ENCODE measurements around the gene PCP4L1.
"Not testable (repeated sequence)": the region's sequence is repeated elsewhere in the genome, so short reads cannot be mapped to it uniquely, and the experiment has no call there.

PCP4L1 gene

DNA sequence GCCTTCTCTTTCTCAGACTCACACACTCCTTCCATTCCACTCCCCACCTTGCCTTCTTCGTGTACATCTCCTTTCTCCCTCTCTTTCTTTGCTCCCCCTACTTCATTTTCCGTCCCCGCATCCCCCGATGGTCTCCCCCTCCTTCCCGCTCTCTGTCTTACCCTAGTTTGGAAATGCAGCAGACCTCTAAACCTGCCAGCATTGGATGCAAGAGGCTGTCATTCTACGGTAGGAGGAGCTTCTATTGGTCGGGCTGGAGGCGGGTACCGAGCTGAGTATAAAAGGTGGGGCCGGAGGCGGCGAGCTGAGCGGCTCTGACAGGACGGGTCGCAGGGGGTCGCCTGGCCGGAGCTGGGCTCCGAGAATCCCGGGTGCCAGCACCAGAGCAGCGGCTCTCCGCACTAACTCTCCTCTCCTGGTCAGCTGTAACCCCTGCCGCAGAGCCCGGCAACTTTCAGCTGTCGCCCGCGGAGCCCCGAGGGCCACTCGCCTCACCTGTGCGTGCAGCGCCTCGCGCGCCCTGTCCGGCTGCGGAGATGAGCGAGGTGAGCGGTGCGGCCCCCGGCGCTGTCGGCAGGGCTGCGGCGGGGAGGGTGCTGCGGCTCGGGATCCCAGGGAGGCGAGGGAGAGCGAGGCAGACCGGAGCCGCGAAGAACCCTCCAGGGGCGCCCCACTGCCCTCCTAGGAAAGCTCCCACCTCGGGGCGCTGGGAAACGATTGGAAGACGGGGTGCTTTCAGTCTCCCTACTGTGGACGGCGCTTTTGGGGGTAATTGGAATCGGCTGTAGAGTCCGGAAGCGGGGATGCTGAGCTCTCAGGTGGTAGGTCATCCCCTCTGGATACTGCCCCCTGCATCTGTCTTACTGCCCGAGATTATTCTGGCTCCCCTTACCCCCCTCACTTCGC lies at the start of gene PCP4L1:
TSS of gene PCP4L1 (plus strand) at position 307 of the 906 bp plus-strand sequence. CDS start at position 537, 230 bp downstream.
- DNase-seq (ENCODE audit: low read depth in 3 of 3), result peak in 2 of 3 experiments; percentile 7 to 31

DNA sequence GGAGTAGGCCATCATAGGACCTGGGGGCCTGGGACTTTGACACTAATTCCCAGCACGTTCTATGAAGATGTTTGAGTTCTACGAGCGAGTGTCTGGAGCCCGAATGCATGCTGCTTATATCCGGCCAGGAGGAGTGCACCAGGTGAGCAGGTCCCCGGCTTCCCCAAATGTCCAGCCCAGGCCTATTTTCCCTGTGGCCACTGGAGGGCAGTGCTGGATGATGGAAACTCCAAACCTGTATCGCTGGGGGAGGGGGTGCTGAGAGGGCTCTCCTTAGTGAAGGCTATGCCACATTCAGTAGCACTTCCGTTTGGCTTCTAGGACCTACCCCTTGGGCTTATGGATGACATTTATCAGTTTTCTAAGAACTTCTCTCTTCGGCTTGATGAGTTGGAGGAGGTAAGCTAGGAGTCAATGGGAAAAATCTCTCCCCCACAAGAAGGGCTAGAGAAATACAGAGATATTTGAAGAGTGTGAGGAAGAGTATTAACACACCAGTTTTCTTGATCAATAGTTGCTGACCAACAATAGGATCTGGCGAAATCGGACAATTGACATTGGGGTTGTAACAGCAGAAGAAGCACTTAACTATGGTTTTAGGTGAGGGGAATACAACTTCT lies 48.6 kb upstream of the PCP4L1 start:
- peak; percentile 43 to 63 (median 62) for DNase-seq (ENCODE audit: low read depth in 3 of 3)

DNA sequence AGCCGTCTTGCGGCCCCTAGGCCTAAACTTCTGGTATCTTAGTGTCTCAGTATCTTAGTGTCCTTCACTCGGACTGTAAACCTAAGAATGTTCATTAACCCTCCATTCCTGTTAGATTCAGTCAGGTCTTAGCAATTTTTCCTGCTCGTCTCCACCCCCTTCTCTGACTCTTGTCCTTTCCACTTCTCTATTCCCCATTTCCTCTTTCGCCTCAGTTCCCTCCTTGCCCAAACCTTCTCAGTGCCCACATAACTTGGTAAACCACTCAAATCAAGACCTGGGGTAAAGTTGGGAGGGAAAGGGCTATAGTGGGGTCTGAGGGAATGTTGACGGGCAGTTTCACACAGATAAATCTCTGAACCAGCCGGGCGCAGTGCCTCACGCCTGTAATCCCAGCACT lies 44.2 kb upstream of the PCP4L1 start:
- DNase-seq (ENCODE audit: low read depth in 3 of 3), result no peak

DNA sequence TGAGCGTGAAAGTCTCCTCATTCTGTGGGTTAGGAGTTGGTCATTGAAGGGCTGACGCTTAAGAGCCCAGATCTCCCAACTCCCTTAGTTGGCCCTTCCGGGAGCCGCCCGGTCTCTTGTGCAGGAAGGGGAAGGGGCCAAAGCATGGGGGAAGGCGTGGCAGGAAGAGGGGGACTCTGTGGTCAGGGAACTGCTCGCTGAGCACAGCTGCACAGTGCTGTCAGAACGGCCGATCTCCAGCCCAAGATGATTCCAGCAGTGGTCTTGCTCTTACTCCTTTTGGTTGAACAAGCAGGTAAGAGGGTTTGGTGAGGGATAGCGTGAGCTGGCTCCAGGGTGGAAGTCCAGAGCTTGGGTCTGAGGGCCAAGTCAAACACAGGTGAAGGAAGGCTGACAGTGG lies 43.5 kb upstream of the PCP4L1 start, which contains the start of gene FCER1G:
TSS of gene FCER1G (plus strand) at position 220 of the 400 bp plus-strand sequence. CDS start at position 247, 27 bp downstream.
- no peak for DNase-seq (ENCODE audit: low read depth in 3 of 3)

DNA sequence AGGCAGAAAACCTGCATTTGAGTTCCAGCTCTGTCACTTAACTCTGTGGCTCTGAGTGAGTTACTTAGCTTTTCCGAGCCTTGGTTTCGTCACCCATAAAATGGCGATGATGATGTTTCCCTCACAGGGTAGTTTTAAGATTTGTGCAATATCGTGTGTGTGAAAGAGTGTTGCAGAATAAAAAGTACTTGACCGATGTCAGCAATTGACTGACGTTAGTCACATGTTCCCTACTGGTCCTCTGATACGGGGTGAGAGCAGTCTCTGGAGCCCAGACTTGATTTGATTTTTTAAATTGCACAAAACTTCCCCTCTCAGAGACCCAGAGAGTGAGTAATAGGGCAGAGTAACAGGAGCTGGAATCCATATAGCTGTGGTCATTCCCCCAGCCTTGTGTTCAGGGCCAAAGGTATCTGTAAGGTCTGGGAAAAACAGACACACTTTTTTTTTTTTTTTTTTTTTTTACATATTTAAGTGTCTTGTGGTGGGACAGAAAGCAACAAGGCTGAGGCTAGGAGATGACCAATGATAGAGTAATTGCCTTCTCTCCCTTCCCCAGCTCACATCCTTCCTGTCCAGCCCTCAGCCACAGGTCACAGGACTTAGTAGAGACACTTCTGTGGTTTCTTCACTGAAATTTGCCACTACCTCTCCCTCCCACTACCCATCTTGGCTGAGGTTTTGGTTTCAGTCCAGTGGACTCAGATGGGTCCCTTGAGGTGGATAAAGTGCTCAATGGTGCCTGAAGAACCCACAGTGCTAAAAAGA lies 41.4 kb upstream of the PCP4L1 start:
- DNase-seq (ENCODE audit: low read depth in 3 of 3), result no peak

DNA sequence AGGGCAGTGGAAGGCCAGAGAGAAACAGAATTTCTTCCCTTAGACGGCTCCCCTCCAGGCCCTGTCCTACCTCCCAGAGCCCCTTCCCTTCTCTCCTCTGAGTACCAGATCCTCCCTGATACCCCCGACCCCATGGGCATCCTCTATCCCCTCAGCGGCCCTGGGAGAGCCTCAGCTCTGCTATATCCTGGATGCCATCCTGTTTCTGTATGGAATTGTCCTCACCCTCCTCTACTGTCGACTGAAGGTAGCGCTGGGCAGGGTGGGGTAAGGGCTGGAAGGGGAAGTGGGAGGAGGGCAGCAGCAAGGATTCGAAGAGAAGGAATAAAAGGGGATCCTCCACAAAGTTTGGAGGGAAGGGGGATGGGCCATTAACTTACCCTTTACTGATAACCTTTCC lies 40.7 kb upstream of the PCP4L1 start:
- DNase-seq (ENCODE audit: low read depth in 3 of 3), result no peak

DNA sequence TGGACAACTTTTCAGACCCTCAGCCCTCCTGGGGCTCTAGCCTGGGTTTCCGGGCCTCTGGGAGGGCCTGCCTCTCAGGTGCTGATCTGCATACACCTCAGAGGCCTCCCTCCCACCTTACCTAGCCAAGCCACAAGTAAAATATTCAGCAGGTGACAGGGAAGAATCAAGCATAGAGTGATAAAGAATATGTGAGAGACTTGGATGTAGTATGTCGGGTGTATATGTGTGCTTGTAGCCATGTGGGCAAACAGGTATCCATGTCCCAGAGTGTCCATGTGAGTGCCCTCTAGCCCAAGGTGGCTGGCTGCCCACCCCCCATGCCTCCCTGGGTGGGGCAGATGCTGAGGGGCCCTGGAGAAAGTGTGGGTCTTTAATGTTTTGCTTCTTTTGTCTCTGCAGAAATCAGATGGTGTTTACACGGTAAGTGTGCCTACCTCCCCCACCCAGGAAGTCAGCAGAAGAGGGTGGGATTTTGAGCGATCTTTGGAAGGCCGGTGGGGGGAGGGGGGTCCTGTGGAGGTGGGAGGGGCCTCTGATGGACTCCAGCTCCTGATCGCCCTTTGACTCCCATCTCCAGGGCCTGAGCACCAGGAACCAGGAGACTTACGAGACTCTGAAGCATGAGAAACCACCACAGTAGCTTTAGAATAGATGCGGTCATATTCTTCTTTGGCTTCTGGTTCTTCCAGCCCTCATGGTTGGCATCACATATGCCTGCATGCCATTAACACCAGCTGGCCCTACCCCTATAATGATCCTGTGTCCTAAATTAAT lies 40.1 kb upstream of the PCP4L1 start:
- no peak for DNase-seq (ENCODE audit: low read depth in 3 of 3)

DNA sequence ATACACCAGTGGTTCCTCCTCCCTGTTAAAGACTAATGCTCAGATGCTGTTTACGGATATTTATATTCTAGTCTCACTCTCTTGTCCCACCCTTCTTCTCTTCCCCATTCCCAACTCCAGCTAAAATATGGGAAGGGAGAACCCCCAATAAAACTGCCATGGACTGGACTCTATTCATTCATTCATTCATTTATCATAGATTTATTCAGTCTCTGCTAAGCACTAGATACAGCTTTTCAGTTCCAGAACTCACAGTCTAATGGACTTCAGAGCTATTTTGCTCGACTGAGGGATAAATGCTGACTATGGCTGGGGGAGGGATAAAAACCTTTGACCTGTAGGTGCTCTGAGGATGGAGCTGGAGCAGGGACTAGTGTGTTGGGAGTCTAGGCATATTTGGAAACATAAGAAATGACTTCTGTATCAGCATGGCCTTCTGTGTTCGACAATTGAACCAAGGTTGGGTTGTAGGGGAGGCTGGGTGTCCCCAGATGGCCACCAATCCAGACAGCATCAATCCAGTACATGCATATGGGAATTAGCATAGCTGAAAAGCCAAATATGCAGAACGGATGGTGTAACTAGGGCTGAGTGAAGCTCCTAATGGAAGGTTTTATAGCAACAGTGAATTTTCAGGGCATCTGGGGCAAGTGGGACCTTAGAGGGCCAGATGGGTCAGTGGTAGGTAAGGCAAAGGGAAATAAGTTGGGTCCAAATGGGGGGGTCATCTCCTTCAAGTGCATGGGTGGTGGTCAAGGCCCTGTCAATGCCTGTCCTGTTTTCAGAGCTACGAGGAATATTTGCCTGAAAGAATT lies 39.3 kb upstream of the PCP4L1 start:
- no peak for DNase-seq (ENCODE audit: low read depth in 3 of 3)

DNA sequence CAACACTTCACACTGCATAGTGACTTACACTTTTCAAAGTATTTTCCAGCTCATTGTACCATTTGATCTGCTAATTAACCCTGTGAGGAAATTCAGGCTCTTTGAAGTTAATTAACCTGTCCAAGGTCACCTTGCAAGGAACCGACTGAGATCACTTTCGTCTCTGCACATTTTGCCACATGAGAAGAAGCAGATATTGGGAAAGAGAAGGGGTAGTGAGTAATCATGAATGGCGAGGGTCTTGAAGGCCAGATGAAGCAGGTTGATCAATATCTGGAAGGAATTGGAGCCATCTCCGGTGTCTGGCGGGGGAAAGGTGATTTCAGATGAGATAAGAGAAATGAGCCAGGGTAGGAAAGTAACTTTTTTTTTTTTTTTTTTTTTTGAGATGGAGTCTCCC lies 38.5 kb upstream of the PCP4L1 start:
- no peak for DNase-seq (ENCODE audit: low read depth in 3 of 3)

DNA sequence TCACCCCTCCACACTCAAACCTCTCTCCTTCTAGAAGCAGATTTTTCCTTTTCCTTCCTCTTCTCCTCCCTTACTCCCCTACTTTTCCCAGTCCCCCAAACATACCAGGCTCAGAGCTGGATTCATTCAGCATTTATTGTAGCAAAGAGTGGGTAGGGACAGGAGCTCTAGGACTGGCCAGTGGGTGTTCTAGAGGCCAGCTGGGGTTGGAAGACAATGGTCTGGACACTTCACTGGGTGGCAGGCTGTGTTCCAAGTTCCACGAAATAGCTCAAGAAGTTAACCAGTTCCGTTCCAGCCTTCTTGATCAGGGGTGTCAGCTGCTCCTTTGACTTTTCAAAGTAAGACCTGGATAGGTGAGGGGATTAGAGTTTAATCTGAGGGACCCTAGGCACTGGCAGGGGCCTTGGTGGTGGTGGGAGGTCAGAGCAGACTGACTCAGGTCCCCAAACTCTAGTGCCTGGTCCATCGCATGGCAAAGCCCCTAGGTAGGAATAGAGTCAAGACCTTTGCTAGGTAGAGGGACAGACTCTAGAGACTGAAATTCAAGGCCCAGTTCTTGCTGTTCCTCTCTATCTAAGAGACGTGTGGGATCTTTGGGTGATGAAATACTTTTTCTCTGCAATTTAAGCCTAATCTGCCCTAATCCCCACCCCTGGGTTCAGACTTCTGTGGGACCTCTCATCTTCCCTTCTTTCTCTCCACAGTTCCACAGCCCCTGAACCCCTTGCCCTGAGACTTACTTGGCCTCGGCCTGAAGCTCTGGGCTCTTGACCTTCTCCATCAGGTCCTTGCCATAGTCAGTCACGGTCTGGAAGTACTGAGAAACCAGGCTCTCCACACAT lies 36.1 kb upstream of the PCP4L1 start:
- DNase-seq (ENCODE audit: low read depth in 3 of 3), result no peak

DNA sequence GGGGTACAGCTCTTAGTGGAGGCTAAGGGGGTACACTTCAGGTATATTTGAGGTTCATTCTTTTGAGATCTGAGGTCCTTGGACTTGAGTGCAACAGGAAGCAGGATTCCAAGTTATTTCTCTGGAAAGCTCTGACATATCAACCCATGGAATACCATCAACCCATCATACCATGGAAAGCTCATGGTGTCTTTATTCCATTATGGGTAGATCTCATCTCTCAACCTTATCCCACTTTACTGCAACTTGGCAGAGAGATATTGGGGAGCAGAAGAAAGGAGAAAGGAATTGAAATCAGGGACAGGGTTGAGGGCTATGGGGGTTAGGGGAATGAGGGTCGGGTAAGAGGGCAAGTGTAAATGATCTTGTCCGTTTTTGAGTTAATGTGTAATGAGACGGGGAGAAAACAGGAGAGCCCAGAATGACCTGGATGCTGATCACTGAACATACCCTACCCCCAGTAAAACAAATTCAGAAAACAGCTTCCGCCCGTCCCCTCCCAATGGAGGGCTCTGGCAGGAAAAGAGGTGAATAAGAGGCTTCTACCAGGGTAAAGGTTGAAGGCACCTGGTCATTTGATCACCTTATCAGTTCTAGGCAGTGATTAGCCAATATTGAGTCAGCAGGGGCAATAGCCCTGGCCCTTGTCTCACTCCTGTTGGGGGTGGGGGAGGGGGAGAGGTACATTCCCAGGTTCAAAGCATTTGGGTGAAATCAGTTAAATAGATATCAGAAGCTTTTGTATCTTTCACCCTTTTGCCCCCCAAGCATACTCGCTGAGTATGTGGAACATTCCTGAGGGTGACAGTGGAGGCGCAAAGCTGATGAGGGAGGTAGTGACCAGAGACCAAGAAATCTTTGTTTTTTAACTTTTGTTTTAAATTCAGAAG lies 34.5 kb upstream of the PCP4L1 start:
- no peak for DNase-seq (ENCODE audit: low read depth in 3 of 3)

DNA sequence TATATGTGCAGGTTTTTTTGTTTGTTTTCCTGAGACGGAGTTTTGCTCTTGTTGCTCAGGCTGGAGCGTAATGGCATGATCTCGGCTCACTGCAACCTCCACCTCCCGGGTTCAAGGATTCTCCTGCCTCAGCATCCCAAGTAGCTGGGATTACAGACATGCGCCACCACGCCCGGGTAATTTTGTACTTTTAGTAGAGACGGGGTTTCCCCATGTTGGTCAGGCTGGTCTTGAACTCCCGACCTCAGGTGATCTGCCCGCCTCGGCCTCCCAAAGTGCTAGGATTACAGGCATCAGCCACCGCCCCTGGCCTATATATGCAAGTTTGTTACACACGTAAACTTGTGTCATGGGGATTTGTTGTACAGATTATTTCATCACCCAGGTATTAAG lies 33.9 kb upstream of the PCP4L1 start:
- not testable (repeated sequence) for DNase-seq (ENCODE audit: low read depth in 3 of 3)

DNA sequence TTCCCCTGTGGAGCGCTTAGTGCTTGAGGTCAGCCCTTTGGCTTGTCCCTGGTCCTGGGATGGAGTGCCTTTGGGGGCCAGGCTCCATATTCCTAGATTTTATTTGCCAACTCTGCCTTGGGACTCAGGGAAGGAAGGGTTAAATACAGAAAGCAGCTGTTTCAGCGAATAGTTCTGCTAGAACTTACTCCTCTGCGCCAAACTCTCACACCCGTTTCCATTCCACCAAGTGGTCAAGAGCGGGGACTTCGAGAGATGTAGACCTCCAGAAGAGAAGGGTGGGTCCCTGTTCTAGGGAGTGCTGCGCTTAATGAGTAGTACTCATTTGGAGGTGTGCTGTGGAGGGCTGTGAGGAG lies 33.4 kb upstream of the PCP4L1 start:
- DNase-seq (ENCODE audit: low read depth in 3 of 3), result no peak

DNA sequence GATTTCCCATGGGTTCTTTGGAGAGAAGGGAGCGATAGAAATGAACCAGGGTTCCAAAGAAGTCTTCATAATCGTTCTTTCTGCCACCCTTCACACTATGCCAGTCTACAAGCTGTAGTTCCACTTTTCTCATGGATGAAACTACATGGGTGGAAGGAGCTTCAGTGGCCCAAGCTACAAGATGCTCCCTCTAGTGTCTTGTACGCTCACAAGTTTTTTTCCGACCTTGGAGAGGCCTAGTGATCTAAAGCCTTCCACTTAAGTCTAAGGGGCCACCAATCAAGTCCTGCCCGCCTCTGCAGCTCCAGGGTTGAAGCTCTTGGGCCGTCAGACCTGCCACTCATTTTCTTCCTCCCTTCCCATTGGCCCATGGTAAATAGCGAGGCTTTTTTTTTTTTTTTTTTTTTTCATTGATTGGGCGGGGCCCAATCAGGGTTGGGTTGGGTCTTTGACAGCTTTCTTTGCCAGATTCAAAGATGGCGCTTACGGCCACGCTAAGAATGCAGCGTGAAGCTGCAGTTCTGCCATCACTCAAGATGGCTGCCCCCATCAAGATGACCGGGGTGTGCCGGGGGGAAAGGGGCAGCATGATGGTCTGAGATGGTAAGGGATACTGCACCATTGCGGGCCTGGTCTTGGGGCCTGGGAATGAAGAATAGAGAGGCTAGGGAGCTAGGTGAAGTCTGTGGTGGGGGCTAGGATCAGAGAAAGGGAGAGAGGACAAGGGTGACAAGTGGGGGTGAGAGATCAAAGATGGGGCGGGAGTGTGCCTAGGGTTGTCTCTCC lies 32.8 kb upstream of the PCP4L1 start, which contains the start of gene TOMM40L:
TSS of gene TOMM40L (plus strand) at position 527 of the 786 bp plus-strand sequence. CDS start 430 bp downstream, outside the sequence.
- peak; percentile 72 to 80 (median 78) for DNase-seq (ENCODE audit: low read depth in 3 of 3)

DNA sequence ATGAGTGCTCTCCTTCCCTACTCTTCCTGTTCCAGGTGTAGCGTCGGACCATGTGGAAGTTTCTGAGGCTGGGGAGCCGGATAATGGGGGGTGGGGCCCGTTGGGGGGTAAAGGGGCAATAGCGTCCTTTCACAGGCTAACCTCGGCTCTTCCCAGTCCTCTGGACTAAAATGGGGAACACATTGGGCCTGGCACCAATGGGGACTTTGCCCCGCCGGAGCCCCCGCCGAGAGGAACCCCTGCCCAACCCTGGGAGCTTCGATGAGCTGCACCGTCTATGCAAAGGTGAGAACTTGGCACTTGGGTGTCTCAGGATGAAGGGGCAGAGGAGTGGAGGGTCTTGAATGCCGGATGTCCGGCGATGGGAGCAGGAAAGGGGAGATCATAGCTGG lies 32.2 kb upstream of the PCP4L1 start:
- DNase-seq (ENCODE audit: low read depth in 3 of 3), result no peak

DNA sequence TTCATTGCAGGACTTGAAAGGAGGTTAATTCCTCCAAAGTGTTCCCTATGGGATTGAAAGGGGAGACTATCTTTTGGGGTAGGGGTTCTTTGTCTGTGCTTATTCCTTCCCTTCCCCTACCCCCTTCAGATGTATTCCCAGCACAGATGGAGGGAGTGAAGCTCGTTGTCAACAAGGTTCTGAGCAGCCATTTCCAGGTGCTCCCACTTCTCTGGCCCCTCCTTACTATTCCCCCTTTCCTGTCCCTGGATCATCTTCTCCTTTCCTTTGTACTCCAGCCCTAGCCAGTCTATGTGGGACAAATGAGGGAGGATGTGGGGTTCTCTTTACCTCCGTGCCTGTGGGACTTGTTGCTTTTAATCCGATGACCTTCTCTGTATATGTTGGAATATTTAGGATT lies 31.8 kb upstream of the PCP4L1 start:
- DNase-seq (ENCODE audit: low read depth in 3 of 3), result no peak

DNA sequence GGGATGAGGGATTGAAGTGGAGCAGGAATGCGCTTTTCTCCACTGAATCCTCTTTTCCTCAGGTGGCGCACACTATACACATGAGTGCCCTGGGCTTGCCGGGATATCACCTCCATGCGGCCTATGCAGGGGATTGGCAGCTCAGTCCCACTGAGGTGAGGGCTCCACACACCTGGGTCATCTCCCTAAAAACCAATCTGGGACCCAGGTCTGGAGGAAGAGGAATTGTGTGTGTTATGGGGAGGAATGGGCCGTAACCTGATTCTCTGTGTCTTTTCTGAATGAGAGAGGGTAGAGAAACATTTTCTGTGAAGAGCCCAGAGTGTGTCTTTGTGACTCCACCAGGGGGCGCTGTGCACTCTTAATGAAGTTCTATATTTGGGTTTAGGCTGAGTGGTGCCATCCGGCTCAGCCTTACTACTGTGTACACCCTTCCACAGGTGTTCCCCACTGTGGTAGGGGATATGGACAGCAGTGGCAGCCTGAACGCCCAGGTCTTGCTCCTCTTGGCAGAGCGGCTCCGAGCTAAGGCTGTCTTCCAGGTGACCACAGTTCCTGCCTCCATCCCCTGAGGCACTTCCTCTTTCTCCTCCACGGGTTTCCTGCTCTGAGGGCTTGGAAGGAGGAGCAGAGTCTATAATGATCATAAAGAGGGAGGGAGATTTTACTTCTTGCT lies 31.2 kb upstream of the PCP4L1 start:
- DNase-seq (ENCODE audit: low read depth in 3 of 3), result peak; percentile 78 to 88 (median 85)
